T47D (cell line): ENCODE measurements around the gene EID3.
"Not testable (repeated sequence)": the region's sequence is repeated elsewhere in the genome, so short reads cannot be mapped to it uniquely, and the experiment has no call there.

ENCODE experiments used
- DNase-seq, 2 experiments: peaks; one replicate each; pipeline versions ENCODE4 v3.0.0 to v3.0.0-alpha.2; 2011 to 2012; ENCODE audit warnings: low read depth in 1 of 2, low spot score in 1 of 2
- JUND ChIP-seq: IDR thresholded peaks from 2 replicates; pipeline ENCODE4 v1.6.1; 2012; ENCODE audit warnings: low read depth
- in situ Hi-C: cut with HindIII; loops from 2 replicates; pipeline ENCODE4 v1.10.0; 2016; ENCODE audit warnings: low sequenced_read_pairs, low pct_unique_long_range_greater_than_20kb

Gene EID3

DNA sequence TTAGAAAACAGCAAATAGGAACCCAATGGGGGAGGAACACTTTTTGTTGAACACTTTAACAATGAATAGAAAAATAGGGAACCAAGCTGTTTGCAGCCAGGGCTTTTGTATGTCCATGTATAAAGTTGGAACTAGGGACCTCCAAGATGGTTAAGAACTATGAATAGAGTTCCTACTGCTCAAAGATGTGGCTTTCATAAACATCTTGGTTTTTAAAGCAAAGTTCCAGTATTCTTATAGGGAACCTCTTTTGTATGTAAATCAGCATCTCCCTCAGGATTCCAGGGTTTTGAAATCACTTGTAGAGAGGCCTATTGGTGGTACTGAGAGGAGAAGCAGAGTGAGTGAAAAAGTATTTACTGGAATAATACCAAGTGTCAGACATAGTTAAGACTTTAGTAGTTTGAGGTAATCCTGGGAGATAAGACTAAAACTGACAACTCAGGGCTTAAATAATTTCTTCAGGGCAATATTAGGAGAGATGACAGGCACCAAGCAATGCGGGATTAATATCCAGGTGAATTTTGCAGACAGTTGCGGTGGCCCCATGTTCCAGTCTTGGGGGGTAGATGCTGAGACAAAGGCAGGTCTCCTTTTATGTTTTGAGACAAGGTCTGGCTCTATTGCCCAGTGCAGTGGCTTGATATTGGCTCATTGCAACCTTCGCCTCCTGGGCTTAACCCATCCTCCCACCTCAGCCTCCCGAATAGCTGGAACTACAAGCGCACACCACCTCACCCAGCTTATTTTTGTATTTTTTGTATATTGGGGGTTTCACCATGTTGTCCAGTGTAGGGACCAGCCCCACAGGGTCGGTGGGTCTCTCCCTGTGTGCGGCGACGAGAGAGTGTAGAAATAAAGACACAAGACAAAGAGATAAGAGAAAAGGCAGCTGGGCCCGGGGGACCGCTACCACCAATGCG, 10.4 kb upstream of the EID3 start:
- in situ Hi-C loops: no loop called here
- DNase-seq: no peak

DNA sequence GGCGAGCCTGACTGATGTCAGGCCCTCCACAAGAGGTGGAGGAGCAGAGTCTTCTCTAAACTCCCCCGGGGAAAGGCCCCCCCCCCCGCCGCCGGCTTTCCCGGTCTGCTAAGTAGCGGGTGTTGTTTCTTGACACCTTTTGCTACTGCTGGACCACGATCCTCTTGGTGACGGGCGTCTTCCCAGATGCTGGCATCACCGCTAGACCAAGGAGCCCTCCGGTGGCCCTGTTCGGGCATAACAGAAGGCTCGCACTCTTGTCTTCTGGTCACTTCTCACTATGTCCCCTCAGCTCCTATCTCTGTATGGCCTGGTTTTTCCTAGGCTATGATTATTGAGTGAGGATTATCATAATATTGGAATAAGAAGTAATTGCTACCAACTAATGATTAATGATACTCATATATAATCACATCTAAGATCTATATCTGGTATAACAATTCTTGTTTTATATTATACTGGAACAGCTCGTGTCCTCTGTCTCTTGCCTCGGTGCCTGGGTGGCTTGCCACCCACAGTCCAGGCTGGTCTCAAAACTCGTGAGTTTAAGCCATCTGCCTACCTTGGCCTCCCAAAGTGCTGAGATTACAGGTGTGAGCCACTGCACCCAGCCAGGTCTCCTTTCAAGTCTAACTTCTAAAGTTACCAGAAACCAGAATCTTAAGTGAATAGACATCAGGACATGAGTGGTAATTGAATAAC, 9.2 kb upstream of the EID3 start:
- in situ Hi-C loops: not testable (repeated sequence)
- DNase-seq: peak in 1 of 2 experiments; percentile 76

More for the DNA sequence above, 10.4 kb upstream of the EID3 start:
- TF ChIP-seq JUND: no peak

DNA sequence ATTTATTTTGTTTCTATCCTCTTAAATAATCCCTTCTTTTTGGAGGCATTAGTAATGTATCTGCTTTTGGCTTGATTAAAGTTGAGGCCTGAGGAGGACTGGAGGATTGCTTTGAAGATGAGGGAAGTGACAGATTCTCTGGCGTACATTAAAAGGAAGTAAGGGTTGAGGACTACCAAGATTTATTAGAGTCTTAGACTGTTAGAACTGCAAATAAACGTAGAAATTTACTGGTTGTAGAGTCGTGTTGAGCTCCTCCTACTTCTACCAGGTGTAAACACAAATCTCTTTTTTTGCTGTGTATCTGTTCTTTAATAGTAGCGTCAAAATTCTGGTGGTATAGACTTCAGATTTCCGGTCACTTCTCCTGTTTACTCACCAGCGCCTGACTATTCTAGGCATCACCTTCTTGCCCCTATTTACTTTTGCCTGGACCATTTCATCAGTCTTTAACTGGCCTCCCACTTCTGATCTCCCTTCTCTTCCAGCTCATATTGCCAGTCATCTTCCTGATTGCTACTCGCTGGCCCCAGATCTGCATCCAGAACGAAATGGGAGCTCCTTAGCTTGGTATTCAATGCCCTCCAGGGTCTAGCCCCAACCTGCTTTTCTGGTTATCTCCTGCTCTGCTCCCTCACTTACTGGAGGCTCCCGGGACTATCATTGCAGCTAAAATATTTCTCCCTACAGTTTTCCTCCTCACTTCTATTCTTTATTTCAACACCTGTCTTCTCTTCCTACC, 8.4 kb upstream of the EID3 start:
- in situ Hi-C loops: no loop called here
- DNase-seq: peak in 1 of 2 experiments; percentile 85
- TF ChIP-seq JUND: no peak

DNA sequence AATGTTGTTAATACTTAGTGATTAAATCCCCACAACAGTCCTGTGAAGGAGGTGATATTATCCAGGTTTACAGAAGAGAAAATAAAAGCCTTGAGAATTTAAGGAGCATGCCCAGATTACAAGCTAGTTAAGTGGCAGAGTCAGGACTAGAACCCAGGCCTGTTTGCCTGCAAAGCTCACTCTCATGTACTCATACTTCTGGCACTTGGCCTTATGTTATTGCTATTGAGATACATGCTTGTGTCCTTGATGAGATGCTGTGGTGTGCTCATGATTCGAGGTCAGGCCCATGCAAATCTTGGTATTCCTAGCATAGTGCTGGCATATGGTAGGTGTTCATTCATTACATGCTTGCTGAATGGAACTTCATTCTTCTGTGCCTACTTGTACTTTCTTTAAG, 7.6 kb upstream of the EID3 start:
- in situ Hi-C loops: no loop called here
- DNase-seq: no peak
- no peak for TF ChIP-seq JUND

- in situ Hi-C loops: no loop called here
- DNase-seq: peak in 1 of 2 experiments; percentile 74
- no peak for TF ChIP-seq JUND
Observed at GRCh38 chr12:104296718-104297117, 6.8 kb upstream of the EID3 start.

- in situ Hi-C loops: no loop called here
- TF ChIP-seq JUND: no peak
Observed at GRCh38 chr12:104297477-104298113, 5.9 kb upstream of the EID3 start.

GRCh38 chr12:104299842-104300481, 3.6 kb upstream of the EID3 start:
- TF ChIP-seq JUND: no peak
- in situ Hi-C loops: no loop called here
- DNase-seq: no peak

More at GRCh38 chr12:104297477-104298113, 5.9 kb upstream of the EID3 start:
- DNase-seq: peak in 1 of 2 experiments; percentile 54

GRCh38 chr12:104304261-104305009, 896 bp downstream of the EID3 start:
- in situ Hi-C loops: no loop called here
- no peak for TF ChIP-seq JUND
- DNase-seq: no peak

- TF ChIP-seq JUND: no peak
- DNase-seq: no peak
- in situ Hi-C loops: no loop called here
Observed at GRCh38 chr12:104305349-104305748, 1.8 kb downstream of the EID3 start.

GRCh38 chr12:104306376-104306775, 2.8 kb downstream of the EID3 start:
- no peak for TF ChIP-seq JUND
- DNase-seq: no peak
- in situ Hi-C loops: no loop called here

DNA sequence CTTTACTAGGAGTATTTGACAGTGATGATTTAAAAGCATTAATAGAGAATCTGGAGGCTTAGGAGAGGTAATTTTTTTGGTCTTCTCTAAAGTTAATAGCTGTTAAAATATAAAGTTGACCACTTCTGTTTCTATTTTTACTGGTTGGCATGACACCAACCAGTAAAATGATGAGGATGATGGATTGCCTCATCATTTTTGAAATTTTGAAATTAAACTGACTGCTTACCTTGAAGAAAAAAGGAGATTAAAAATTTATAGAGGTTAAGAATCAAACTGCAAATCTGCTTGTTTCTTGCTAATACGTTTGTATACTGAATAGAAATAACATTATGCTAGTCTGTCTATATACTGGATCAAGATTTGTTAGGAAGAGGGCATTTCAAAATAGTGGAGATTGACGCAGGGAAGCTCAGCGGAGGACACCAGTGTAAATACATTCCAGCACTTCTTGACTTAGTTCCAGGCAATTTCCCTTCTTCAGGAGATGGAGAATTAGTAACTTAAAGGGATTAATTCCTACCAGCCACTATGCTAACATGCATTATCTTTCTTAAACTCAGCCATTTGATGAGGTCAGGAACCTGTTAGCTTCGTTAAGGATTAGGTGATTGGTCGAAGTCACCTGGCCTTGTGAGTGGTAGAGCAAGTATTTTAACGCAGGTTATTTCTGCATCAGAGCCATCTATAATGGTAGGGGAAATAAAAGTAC, 3.6 kb downstream of the EID3 start:
- no peak for TF ChIP-seq JUND
- in situ Hi-C loops: no loop called here
- no peak for DNase-seq
